ENCODE results near the gene XXYLT1.

GRCh38 chr3:195195321-195196209, 75.4 kb downstream of the XXYLT1 start:
- TF ChIP-seq CTCF (IDR thresholded peaks at IDR 0.05) (no peak), POLR2A (IDR thresholded peaks at IDR 0.05) (no peak)
